IMR-90 (cell line): ENCODE data around the gene VPS72. TPM values are rescaled to one million over a fixed set of nuclear protein-coding genes. Genes with fewer than 3 reads are reported as not detected.
A peak's percentile ranks its signal among the peaks of the same experiment; 100 is the strongest.

Experiments used
- ATAC-seq: fragments of 200-7000 bp; cut with Tn5 transposase; 2 replicates; pipeline ENCODE4 v1.9.1; 2020; ENCODE audit warnings: low read depth, mild to moderate bottlenecking, moderate library complexity
- BruUV-seq: library from RNA; stranded (reverse); fragments of 400-500 nt; replicated peaks from 2 replicates; lab custom pipeline; 2021; lab: Mats Ljungman, UMichigan
- CTCF ChIA-PET: fragments of 300-600 bp; formaldehyde crosslinking; extraction: SDS; loops from one replicate; lab custom pipeline; 2021; ENCODE audit warnings: antibody characterized with exemption; lab: Yijun Ruan, JAX
- POLR2A ChIA-PET: fragments of 300-600 bp; sonication (Branson Sonifier 250); formaldehyde crosslinking; loops from one replicate; lab custom pipeline; 2022; ENCODE audit warnings: antibody characterized with exemption; ENCODE audit not compliant: unreplicated experiment; lab: Charles Lee
- DNase-seq: peaks from one replicate; pipeline ENCODE4 v3.0.0; 2013
- H2AFZ ChIP-seq: replicated peaks from 2 replicates; pipeline ENCODE3; 2013; ENCODE audit warnings: low read length, mild to moderate bottlenecking; ENCODE audit not compliant: poor library complexity
- H2AK5ac ChIP-seq: 2 replicates; pipeline ENCODE4 v1.6.1; 2013; ENCODE audit warnings: low read depth, low read length, inconsistent platforms
- H2AK9ac ChIP-seq: replicated peaks from 2 replicates; pipeline ENCODE3; 2013; ENCODE audit warnings: mild to moderate bottlenecking, low read depth, low read length, moderate library complexity; ENCODE audit not compliant: poor library complexity
- H2BK120ac ChIP-seq: 2 replicates; pipeline ENCODE4 v1.6.1; 2013; ENCODE audit warnings: low read depth, low read length, inconsistent platforms
- H2BK15ac ChIP-seq: 3 replicates; pipeline ENCODE4 v1.6.1; 2013; ENCODE audit warnings: low read depth, low read length, inconsistent platforms
- H2BK20ac ChIP-seq: 2 replicates; pipeline ENCODE4 v1.6.1; 2013; ENCODE audit warnings: low read depth, mild to moderate bottlenecking, inconsistent platforms, low read length, moderate library complexity
- H2BK5ac ChIP-seq: 2 replicates; pipeline ENCODE4 v1.6.1; 2013; ENCODE audit warnings: mild to moderate bottlenecking, low read depth, low read length, inconsistent platforms; ENCODE audit not compliant: poor library complexity, severe bottlenecking
- H3K14ac ChIP-seq: replicated peaks from 2 replicates; pipeline ENCODE4 v1.6.1; 2013; ENCODE audit warnings: low read depth, low read length, inconsistent platforms
- H3K18ac ChIP-seq: 2 replicates; pipeline ENCODE4 v1.6.1; 2013; ENCODE audit warnings: low read depth, low read length, control low read depth
- H3K23ac ChIP-seq: 2 replicates; pipeline ENCODE4 v1.6.1; 2013; ENCODE audit warnings: low read depth, low read length, inconsistent platforms
- H3K27ac ChIP-seq: 2 replicates; pipeline ENCODE4 v1.5.1; 2013; ENCODE audit warnings: mild to moderate bottlenecking, control low read depth, low read length; ENCODE audit not compliant: insufficient read depth
- H3K27me3 ChIP-seq: 2 replicates; pipeline ENCODE4 v1.6.1; 2013; ENCODE audit warnings: low read length; ENCODE audit not compliant: control insufficient read depth, insufficient read depth
- H3K36me3 ChIP-seq: 2 replicates; pipeline ENCODE4 v1.6.1; 2013; ENCODE audit warnings: low read length, mixed read lengths; ENCODE audit not compliant: control insufficient read depth, insufficient read depth
- H3K4ac ChIP-seq: 2 replicates; pipeline ENCODE4 v1.6.1; 2013; ENCODE audit warnings: low read depth, low read length, inconsistent platforms
- H3K4me1 ChIP-seq: 2 replicates; pipeline ENCODE4 v1.6.1; 2013; ENCODE audit warnings: low read length, mixed read lengths; ENCODE audit not compliant: control insufficient read depth, insufficient read depth
- H3K4me2 ChIP-seq: 2 replicates; pipeline ENCODE4 v1.6.1; 2013; ENCODE audit warnings: low read depth, mild to moderate bottlenecking, control low read depth, low read length, moderate library complexity
- H3K4me3 ChIP-seq: 2 replicates; pipeline ENCODE4 v1.5.1; 2013; ENCODE audit warnings: low read depth, mild to moderate bottlenecking, control low read depth, low read length, moderate library complexity; ENCODE audit not compliant: insufficient read depth
- H3K56ac ChIP-seq: 2 replicates; pipeline ENCODE4 v1.6.1; 2013; ENCODE audit warnings: low read length, inconsistent platforms; ENCODE audit not compliant: insufficient read depth; ENCODE audit errors: extremely low read depth
- H3K79me1 ChIP-seq, 2 experiments: 2 replicates each; pipeline ENCODE4 v1.6.1; 2013; ENCODE audit warnings: low read length in 2 of 2, inconsistent platforms in 1 of 2, low read depth in 1 of 2
- H3K9ac ChIP-seq: 2 replicates; pipeline ENCODE4 v1.6.1; 2013; ENCODE audit warnings: low read depth, low read length, control low read depth
- H3K9me1 ChIP-seq: 2 replicates; pipeline ENCODE4 v1.6.1; 2013; ENCODE audit warnings: low read length, inconsistent platforms; ENCODE audit not compliant: insufficient read depth
- H3K9me3 ChIP-seq: 2 replicates; pipeline ENCODE4 v1.6.1; 2013; ENCODE audit warnings: low read length; ENCODE audit not compliant: control insufficient read depth, insufficient read depth
- H4K20me1 ChIP-seq: 2 replicates; pipeline ENCODE4 v1.6.1; 2013; ENCODE audit warnings: low read length, inconsistent platforms; ENCODE audit not compliant: insufficient read depth
- H4K5ac ChIP-seq: 2 replicates; pipeline ENCODE4 v1.6.1; 2013; ENCODE audit warnings: mild to moderate bottlenecking, low read depth, low read length, control low read depth
- H4K8ac ChIP-seq, 2 experiments: 2 replicates each; pipeline ENCODE4 v1.6.1; 2013; ENCODE audit warnings: low read depth in 2 of 2, low read length in 2 of 2, control low read depth in 1 of 2, inconsistent platforms in 1 of 2
- H4K91ac ChIP-seq: 2 replicates; pipeline ENCODE4 v1.6.1; 2013; ENCODE audit warnings: low read depth, low read length, inconsistent platforms; ENCODE audit not compliant: insufficient read depth
- POLR2A ChIP-seq: IDR thresholded peaks from 2 replicates; pipeline ENCODE4 v1.6.1; 2012; ENCODE audit warnings: mild to moderate bottlenecking, low read depth, low read length
- WGBS, 2 experiments: methylation state at CpG; one replicate each; pipeline versions ENCODE4 v1.1.5 to v1.1.7; 2013; ENCODE audit warnings: missing lambda C conversion rate in 2 of 2; ENCODE audit not compliant: insufficient read length in 1 of 2; ENCODE audit errors: extremely low coverage in 2 of 2; 5-methylcytosine and 5-hydroxymethylcytosine counted together
- dilution Hi-C: fragments of 300-500 bp; cut with HindIII; formaldehyde crosslinking; loops from one replicate; pipeline ENCODE4 v1.14.3; 2018; ENCODE audit warnings: low sequenced_read_pairs; ENCODE audit not compliant: unreplicated experiment
- in situ Hi-C: fragments of 300-500 bp; cut with MboI; formaldehyde crosslinking; loops from 3 replicates; pipeline ENCODE4 v1.14.3; 2019; ENCODE audit warnings: low sequenced_read_pairs, inconsistent platforms, mixed read lengths
- intact Hi-C: fragments of 100-400 bp; cut with micrococcal nuclease; formaldehyde crosslinking; loops from 2 replicates; pipeline ENCODE4 v1.10.0; 2022
- polyA plus RNA-seq, 3 experiments: library from polyadenylated mRNA; depleted of rRNA; stranded (reverse); fragments of >200 nt; gene quantifications; 2 replicates each; pipeline ENCODE4 v1.2.3, GENCODE V29; 2012; ENCODE audit warnings: low replicate concordance in 1 of 3
- total RNA-seq: library from RNA; depleted of rRNA; stranded (reverse); fragments of >200 nt; gene quantifications from 2 replicates; pipeline ENCODE4 v1.2.3, GENCODE V29; 2012

VPS72 gene
- total and polyA plus RNA-seq, 2 of the 4 experiments (the other 2 are of a cell fraction), result 51.3 to 62.3 TPM

- Histone ChIP-seq H3K27ac (no peak overlapping the region), H3K36me3 (no peaks in the 10 kb centered on the region), H4K91ac (no peak overlapping the region), H2BK120ac (no peak overlapping the region), H2BK5ac (no peak overlapping the region), H3K9me1 (peaks cover 4% of the 10 kb centered on the region; the same call in 1 of the 2 replicates), H3K56ac (no peak overlapping the region), H2AFZ (no peak overlapping the region), H3K9me3 (no peaks in the 10 kb centered on the region), H3K4ac (no peak overlapping the region), H3K23ac (no peak overlapping the region), H2AK9ac (no peak overlapping the region), H3K79me1 (peaks cover 0 to 6% of the 10 kb centered on the region in 2 experiments; a peak in 1 of 4 replicates), H3K14ac (no peak overlapping the region), H3K9ac (no peak overlapping the region), H3K4me3 (no peak overlapping the region), H2BK15ac (no peak overlapping the region), H3K4me1 (peaks cover 5% of the 10 kb centered on the region), H4K20me1 (peaks cover 5% of the 10 kb centered on the region; the same call in 1 of the 2 replicates), H2BK20ac (no peak overlapping the region), H3K4me2 (no peak overlapping the region), H3K18ac (no peak overlapping the region), H3K27me3 (peaks cover 2% of the 10 kb centered on the region; the same call in 1 of the 2 replicates), H4K5ac (no peak overlapping the region), H4K8ac (peak overlapping the region in 1 of 2 experiments; percentile 49; a peak in 1 of 4 replicates), H2AK5ac (no peak overlapping the region)
- ChIA-PET CTCF (no interaction called here), POLR2A (no interaction called here)
- in situ Hi-C loops, result no loop called here
- intact Hi-C loops, result loop anchor here (5.0 kb wide), 1 partner anchor 75 kb away; the partner anchor contains the start of gene GABPB2
- DNase-seq (no peak), ATAC-seq (no peak)
- dilution Hi-C loops, result no loop called here
- no CpG with 5 or more reads among the region's 2 CpGs for WGBS, 2 experiments
- TF ChIP-seq POLR2A, result no peak
- no TSS peak for BruUV-seq
These were observed 42.3 kb downstream of the VPS72 start for GRCh38 chr1:151147665-151148064.
